Right atrium auricular region (tissue), 2 donors: ENCODE data around the gene NCOR2. TPM values are rescaled to one million over a fixed set of nuclear protein-coding genes. Genes with fewer than 3 reads are reported as not detected.

Source experiments
- DNase-seq: peaks from one replicate; pipeline ENCODE4 v3.0.0-alpha.2; 2019; ENCODE audit warnings: low spot score
- H3K27ac ChIP-seq, 2 donors: fragments of 200-600 bp; sonication (generic); 1 replicate in 1 of 2; 2 replicates in 1 of 2; pipeline ENCODE4 v1.5.1; 2016 to 2019
- H3K27me3 ChIP-seq, 2 donors: fragments of 200-600 bp; sonication (generic); one replicate each; pipeline versions ENCODE4 v1.5.1 to v1.6.0; 2017 to 2019
- H3K36me3 ChIP-seq: fragments of 200-600 bp; sonication (generic); one replicate; pipeline ENCODE4 v1.5.1; 2016
- H3K4me1 ChIP-seq, 2 donors: fragments of 200-600 bp; sonication (generic); one replicate each; pipeline versions ENCODE4 v1.5.1 to v1.6.0; 2017 to 2019
- H3K4me3 ChIP-seq, 2 donors: fragments of 200-600 bp; sonication (generic); 1 replicate in 1 of 2; 2 replicates in 1 of 2; pipeline ENCODE4 v1.5.1; 2017 to 2019; ENCODE audit warnings: mild to moderate bottlenecking in 1 of 2, moderate library complexity in 1 of 2
- H3K9me3 ChIP-seq, 2 donors: fragments of 200-600 bp; sonication (generic); one replicate each; pipeline ENCODE4 v1.5.1; 2019
- CTCF ChIP-seq, 2 donors: fragments of 200-600 bp; sonication (generic); IDR thresholded peaks; one replicate each; pipeline ENCODE4 v1.5.1; 2019; ENCODE audit warnings: antibody characterized with exemption in 2 of 2
- total RNA-seq, 2 donors: library from RNA; depleted of rRNA; stranded (reverse); fragments of >200 nt; gene quantifications; one replicate each; pipeline ENCODE4 v1.1.0, GENCODE V29; 2016

NCOR2 gene
- total RNA-seq, 2 donors from 2014 or later = 62.9 to 104 TPM

GRCh38 chr12:124577986-124578385, 10.6 kb upstream of the NCOR2 start:
- no peak for DNase-seq
- no peaks in the 10 kb centered on the region for H3K36me3 ChIP-seq
- H3K9me3 ChIP-seq = peaks cover 0 to 7% of the 10 kb centered on the region in 2 donors
- H3K4me1 ChIP-seq = peaks cover 0 to 14% of the 10 kb centered on the region in 2 donors
- no peak overlapping the region for H3K4me3 ChIP-seq
- no peaks in the 10 kb centered on the region for H3K27me3 ChIP-seq
- no peak overlapping the region for H3K27ac ChIP-seq
- no peak for TF ChIP-seq CTCF (IDR thresholded peaks at IDR 0.05)

GRCh38 chr12:124577374-124577773, 10.0 kb upstream of the NCOR2 start:
- H3K27ac ChIP-seq = no peak overlapping the region
- no peaks in the 10 kb centered on the region for H3K27me3 ChIP-seq
- no peaks in the 10 kb centered on the region for H3K36me3 ChIP-seq
- TF ChIP-seq CTCF (IDR thresholded peaks at IDR 0.05) = no peak
- peaks cover 0 to 8% of the 10 kb centered on the region in 2 donors for H3K4me1 ChIP-seq
- peaks cover 0 to 7% of the 10 kb centered on the region in 2 donors for H3K9me3 ChIP-seq
- no peak overlapping the region for H3K4me3 ChIP-seq
- no peak for DNase-seq

- DNase-seq = no peak
- Histone ChIP-seq H3K9me3 (peaks cover 0 to 7% of the 10 kb centered on the region in 2 donors), H3K27ac (no peak overlapping the region), H3K4me1 (no peaks in the 10 kb centered on the region), H3K36me3 (no peaks in the 10 kb centered on the region), H3K4me3 (no peak overlapping the region), H3K27me3 (no peaks in the 10 kb centered on the region)
- no peak for TF ChIP-seq CTCF (IDR thresholded peaks at IDR 0.05)
Observed at GRCh38 chr12:124576061-124576650, 8.7 kb upstream of the NCOR2 start.

GRCh38 chr12:124573839-124574786, 6.7 kb upstream of the NCOR2 start:
- Histone ChIP-seq H3K27ac (no peak overlapping the region), H3K27me3 (no peaks in the 10 kb centered on the region), H3K4me1 (peaks cover 0 to 6% of the 10 kb centered on the region in 2 donors), H3K36me3 (no peaks in the 10 kb centered on the region), H3K9me3 (peaks cover 0 to 7% of the 10 kb centered on the region in 2 donors), H3K4me3 (no peak overlapping the region)
- TF ChIP-seq CTCF (IDR thresholded peaks at IDR 0.05) = no peak
- DNase-seq = no peak

DNA sequence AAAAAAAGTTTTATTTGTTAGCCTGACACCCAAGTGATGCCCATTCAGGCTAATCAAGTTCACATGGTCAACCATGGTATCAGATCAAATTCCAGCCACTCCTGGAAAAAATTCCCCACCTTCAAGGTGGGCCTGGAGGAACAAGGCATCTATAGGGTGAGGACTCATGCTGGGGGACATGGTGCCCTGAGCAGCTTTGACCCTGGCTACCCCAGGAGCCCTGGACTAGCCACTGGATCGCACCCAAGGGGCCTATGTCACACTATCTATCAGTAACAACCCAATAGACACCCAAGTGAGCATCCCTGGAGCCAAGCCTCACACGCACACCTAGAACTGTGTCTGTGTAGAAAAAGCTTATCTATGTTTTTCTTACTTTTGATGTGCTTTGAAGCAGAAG, 4.1 kb upstream of the NCOR2 start:
- no peak overlapping the region for H3K4me3 ChIP-seq

More for the DNA sequence above, 4.1 kb upstream of the NCOR2 start:
- H3K4me1 ChIP-seq = peaks cover 0 to 21% of the 10 kb centered on the region in 2 donors
- TF ChIP-seq CTCF (IDR thresholded peaks at IDR 0.05) = no peak
- peaks cover 0 to 2% of the 10 kb centered on the region in 2 donors for H3K9me3 ChIP-seq
- H3K27ac ChIP-seq = no peak overlapping the region
- DNase-seq = no peak
- H3K27me3 ChIP-seq = no peaks in the 10 kb centered on the region
- H3K36me3 ChIP-seq = no peaks in the 10 kb centered on the region
